Lung (tissue), 12 donors: ENCODE results near the gene PRKG1. TPM values are rescaled to one million over a fixed set of nuclear protein-coding genes. Genes with fewer than 3 reads are reported as not detected.
A peak's percentile ranks its signal among the peaks of the same experiment; 100 is the strongest.

Experiments
- ATAC-seq: fragments of 200-7000 bp; cut with Tn5 transposase; one replicate; pipeline ENCODE4 v1.9.1; 2020; ENCODE audit warnings: moderate number of reproducible peaks; ENCODE audit not compliant: insufficient read depth, low FRiP score
- DNase-seq, 3 donors: peaks; one replicate each; pipeline ENCODE4 v3.0.0-alpha.2; 2013 to 2017
- H3K27ac ChIP-seq, 2 donors: one replicate each; pipeline ENCODE4 v1.5.1; 2013; ENCODE audit warnings: mild to moderate bottlenecking in 2 of 2, moderate library complexity in 2 of 2, control low read depth in 1 of 2, inconsistent platforms in 1 of 2, low read depth in 1 of 2, low read length in 1 of 2
- H3K27me3 ChIP-seq, 3 donors: one replicate each; pipeline ENCODE4 v1.5.1; 2013; ENCODE audit warnings: low read length in 2 of 3; ENCODE audit not compliant: control insufficient read depth in 3 of 3, insufficient read depth in 3 of 3
- H3K36me3 ChIP-seq, 4 donors: one replicate each; pipeline ENCODE4 v1.5.1; 2013; ENCODE audit warnings: low read length in 4 of 4, mild to moderate bottlenecking in 1 of 4, moderate library complexity in 1 of 4; ENCODE audit not compliant: control insufficient read depth in 4 of 4, insufficient read depth in 4 of 4
- H3K4me1 ChIP-seq, 5 donors: one replicate each; pipeline ENCODE4 v1.5.1; 2013; ENCODE audit warnings: low read length in 5 of 5, mild to moderate bottlenecking in 2 of 5, moderate library complexity in 1 of 5; ENCODE audit not compliant: control insufficient read depth in 5 of 5, insufficient read depth in 5 of 5
- H3K4me3 ChIP-seq: one replicate; pipeline ENCODE4 v1.5.1; 2013; ENCODE audit warnings: mild to moderate bottlenecking, control low read depth, moderate library complexity
- H3K9ac ChIP-seq, 2 donors: one replicate each; pipeline ENCODE4 v1.5.1; 2013; ENCODE audit warnings: low read length in 2 of 2, control low read depth in 1 of 2; ENCODE audit not compliant: insufficient read depth in 1 of 2
- H3K9me3 ChIP-seq, 4 donors: one replicate each; pipeline ENCODE4 v1.5.1; 2013; ENCODE audit warnings: low read length in 3 of 4, mild to moderate bottlenecking in 1 of 4, moderate library complexity in 1 of 4; ENCODE audit not compliant: control insufficient read depth in 4 of 4, insufficient read depth in 3 of 4
- WGBS, 2 donors: extraction: QIAGEN DNeasy Blood & Tissue Kit; methylation state at CpG; one replicate each; pipeline ENCODE4 v1.1.7; 2013; 5-methylcytosine and 5-hydroxymethylcytosine counted together
- polyA plus RNA-seq, 2 donors: library from polyadenylated mRNA; stranded (reverse); fragments of 200-250 nt; gene quantifications; one replicate each; pipeline ENCODE4 v1.2.1, GENCODE V29; 2013
- total RNA-seq, 2 donors: library from RNA; depleted of rRNA in 1 of 2; stranded (reverse); fragments of >200 nt in 1 of 2; gene quantifications; one replicate each; pipeline ENCODE4 v1.2.1, GENCODE V29; 2014 to 2021
- TF ChIP-seq, protein P1 (sequence below): IDR thresholded peaks from 2 replicates; pipeline ENCODE4 v1.5.1; 2012; ENCODE audit warnings: mild to moderate bottlenecking; ENCODE audit errors: control extremely low read depth, extremely low read depth
- donor health status: control.
- donor health status: control.
- donor health status: Bipolar disorder and iron deficiency.
- donor health status: healthy.
- donor health status: DM: yes; HTN: yes; CAD: no.

Gene PRKG1
- total and polyA plus RNA-seq, 4 donors, result 2.1 to 50.8 (median 15.1) TPM

DNA sequence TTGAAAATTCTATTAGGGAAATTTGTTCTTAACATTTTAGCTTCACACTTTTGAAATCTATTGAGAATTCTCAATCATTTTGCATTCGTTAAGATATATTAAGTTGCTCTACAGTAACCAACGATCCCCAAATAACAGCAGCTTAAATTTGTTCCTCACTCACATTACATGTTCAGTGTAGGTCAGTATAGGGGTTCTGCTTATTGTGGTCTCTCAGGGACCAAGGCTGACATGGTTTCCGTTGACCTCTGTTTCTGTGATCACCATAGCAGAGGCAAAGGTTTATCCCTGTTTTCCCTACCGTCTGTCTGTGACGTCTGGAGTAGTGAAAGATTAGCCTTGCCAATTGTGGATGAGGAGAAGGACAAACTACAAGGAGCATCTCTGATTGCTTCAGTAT is 860.1 kb downstream of the PRKG1 start:
- H3K36me3 ChIP-seq, result no peaks in the 10 kb centered on the region
- H3K4me3 ChIP-seq, result no peak overlapping the region
- no peak overlapping the region for H3K9ac ChIP-seq
- TF ChIP-seq, protein P1, sequence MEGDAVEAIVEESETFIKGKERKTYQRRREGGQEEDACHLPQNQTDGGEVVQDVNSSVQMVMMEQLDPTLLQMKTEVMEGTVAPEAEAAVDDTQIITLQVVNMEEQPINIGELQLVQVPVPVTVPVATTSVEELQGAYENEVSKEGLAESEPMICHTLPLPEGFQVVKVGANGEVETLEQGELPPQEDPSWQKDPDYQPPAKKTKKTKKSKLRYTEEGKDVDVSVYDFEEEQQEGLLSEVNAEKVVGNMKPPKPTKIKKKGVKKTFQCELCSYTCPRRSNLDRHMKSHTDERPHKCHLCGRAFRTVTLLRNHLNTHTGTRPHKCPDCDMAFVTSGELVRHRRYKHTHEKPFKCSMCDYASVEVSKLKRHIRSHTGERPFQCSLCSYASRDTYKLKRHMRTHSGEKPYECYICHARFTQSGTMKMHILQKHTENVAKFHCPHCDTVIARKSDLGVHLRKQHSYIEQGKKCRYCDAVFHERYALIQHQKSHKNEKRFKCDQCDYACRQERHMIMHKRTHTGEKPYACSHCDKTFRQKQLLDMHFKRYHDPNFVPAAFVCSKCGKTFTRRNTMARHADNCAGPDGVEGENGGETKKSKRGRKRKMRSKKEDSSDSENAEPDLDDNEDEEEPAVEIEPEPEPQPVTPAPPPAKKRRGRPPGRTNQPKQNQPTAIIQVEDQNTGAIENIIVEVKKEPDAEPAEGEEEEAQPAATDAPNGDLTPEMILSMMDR, result no peak
- H3K27me3 ChIP-seq, result no peaks in the 10 kb centered on the region
- H3K27ac ChIP-seq, result no peak overlapping the region
- no peak for DNase-seq
- 86 to 90% methylated on average over 5 of the region's 5 CpGs for WGBS, 2 donors
- H3K9me3 ChIP-seq, result no peaks in the 10 kb centered on the region
- ATAC-seq, result no peak
- H3K4me1 ChIP-seq, result peaks cover 0 to 17% (median 7%) of the 10 kb centered on the region in 5 donors

DNA sequence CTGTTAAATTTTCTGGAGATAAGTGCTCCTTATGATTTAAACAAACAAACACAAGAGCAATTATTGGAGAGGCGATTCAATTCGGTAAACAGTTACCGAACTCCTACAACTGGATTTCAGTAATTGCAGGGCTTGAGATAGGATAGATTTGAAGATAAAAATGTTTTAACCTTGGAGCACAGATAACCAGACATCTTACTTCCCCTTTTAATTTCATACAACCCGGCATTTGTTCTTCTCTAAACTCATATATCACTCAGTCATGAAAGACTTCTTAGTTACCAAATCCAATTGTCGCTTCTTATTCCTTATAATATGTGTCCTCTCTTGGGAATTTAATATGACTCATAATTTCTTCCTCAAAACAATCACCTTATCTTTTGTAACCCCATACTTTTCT is 861.1 kb downstream of the PRKG1 start:
- no peaks in the 10 kb centered on the region for H3K27me3 ChIP-seq
- peaks cover 0 to 17% (median 7%) of the 10 kb centered on the region in 5 donors for H3K4me1 ChIP-seq
- H3K27ac ChIP-seq, result no peak overlapping the region
- DNase-seq, result no peak
- ATAC-seq, result no peak
- no peak overlapping the region for H3K9ac ChIP-seq
- TF ChIP-seq, protein P1, result no peak
- no peaks in the 10 kb centered on the region for H3K36me3 ChIP-seq
- no peaks in the 10 kb centered on the region for H3K9me3 ChIP-seq
- H3K4me3 ChIP-seq, result no peak overlapping the region
- 35 to 48% methylated on average over 5 of the region's 5 CpGs for WGBS, 2 donors

DNA sequence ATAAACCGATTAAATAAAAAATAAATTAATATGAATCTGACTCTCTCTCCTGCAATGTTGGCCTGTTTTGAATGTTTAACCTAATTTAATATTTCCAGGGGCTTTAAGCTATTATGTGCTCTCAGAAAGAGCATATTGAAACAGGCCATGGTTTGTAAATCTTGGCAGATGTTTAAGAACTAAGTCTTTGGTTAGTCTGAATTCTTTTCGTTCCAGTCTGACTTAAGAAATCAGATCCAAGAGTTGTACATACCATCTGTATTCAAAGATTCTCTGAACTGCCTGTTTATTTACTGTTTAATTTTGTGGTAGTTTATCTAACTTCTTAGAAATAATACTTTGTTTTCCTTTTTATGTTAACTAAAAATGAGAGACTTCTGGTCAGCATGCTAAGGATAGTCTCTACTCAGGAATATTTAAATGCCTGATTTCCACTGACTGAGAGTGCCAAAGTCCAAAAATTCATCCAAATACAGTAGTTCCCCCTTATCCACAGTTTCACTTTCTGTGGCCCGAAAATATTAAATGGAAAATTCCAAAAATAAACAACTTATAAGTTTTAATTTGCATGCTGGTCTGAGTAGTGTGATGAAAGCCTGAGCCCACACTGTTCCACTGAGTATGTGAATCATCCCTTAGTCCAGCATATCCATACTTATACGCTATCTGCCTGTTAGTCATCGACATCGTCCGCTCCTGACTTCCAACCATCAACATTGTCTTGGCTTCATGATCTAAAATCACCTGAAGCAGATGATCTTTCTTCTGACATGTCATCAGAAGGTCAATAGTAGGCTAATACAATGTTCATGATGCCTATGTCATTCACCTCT is 863.2 kb downstream of the PRKG1 start:
- H3K36me3 ChIP-seq, result no peaks in the 10 kb centered on the region
- DNase-seq, result peak in 2 of 3 donors; percentile 70 to 75
- peaks cover 0 to 17% (median 4%) of the 10 kb centered on the region in 5 donors for H3K4me1 ChIP-seq
- H3K9me3 ChIP-seq, result no peaks in the 10 kb centered on the region
- H3K27me3 ChIP-seq, result no peaks in the 10 kb centered on the region
- H3K9ac ChIP-seq, result no peak overlapping the region
- no peak overlapping the region for H3K4me3 ChIP-seq
- TF ChIP-seq, protein P1, result no peak
- 75 to 86% methylated on average over 7 of the region's 7 CpGs for WGBS, 2 donors
- H3K27ac ChIP-seq, result no peak overlapping the region
- no peak for ATAC-seq
